Esophagus muscularis mucosa (tissue), 4 donors: ENCODE results near the gene FBRS. TPM values are rescaled to one million over a fixed set of nuclear protein-coding genes. Genes with fewer than 3 reads are reported as not detected.

Experiments
- DNase-seq: peaks from one replicate; pipeline ENCODE4 v3.0.0-alpha.2; 2017; ENCODE audit errors: extremely low spot score
- H3K27ac ChIP-seq, 4 donors: fragments of 200-600 bp; sonication (generic); replicated peaks in 1 of 4; 1 replicate in 3 of 4; 2 replicates in 1 of 4; pipeline ENCODE4 v1.5.1; 2016 to 2019; ENCODE audit warnings: mild to moderate bottlenecking in 1 of 4
- H3K27me3 ChIP-seq, 4 donors: fragments of 200-600 bp; sonication (generic); one replicate each; pipeline versions ENCODE4 v1.5.1 to v1.6.0; 2016 to 2019
- H3K36me3 ChIP-seq, 4 donors: fragments of 200-600 bp; sonication (generic); one replicate each; pipeline ENCODE4 v1.5.1; 2016 to 2019
- H3K4me1 ChIP-seq, 4 donors: fragments of 200-600 bp; sonication (generic); one replicate each; pipeline ENCODE4 v1.5.1; 2016 to 2019
- H3K4me3 ChIP-seq, 4 donors: fragments of 200-600 bp; sonication (generic); 1 replicate in 2 of 4; 2 replicates in 2 of 4; pipeline ENCODE4 v1.5.1; 2016 to 2019; ENCODE audit warnings: mild to moderate bottlenecking in 4 of 4, moderate library complexity in 1 of 4
- H3K9me3 ChIP-seq, 4 donors: fragments of 200-600 bp; sonication (generic); 1 replicate in 3 of 4; 2 replicates in 1 of 4; pipeline ENCODE4 v1.5.1; 2016 to 2019
- CTCF ChIP-seq, 3 experiments: fragments of 200-600 bp in 2 of 3; fragments of 450-650 bp in 1 of 3; sonication (generic) in 2 of 3; IDR thresholded peaks; one replicate each; pipeline ENCODE4 v1.5.1; 2017 to 2019; ENCODE audit warnings: antibody characterized with exemption in 3 of 3, mild to moderate bottlenecking in 2 of 3, moderate library complexity in 1 of 3
- EP300 ChIP-seq: sonication (generic); formaldehyde crosslinking; IDR thresholded peaks from one replicate; pipeline ENCODE4 v1.6.1; 2017; ENCODE audit warnings: antibody characterized with exemption
- POLR2A ChIP-seq: fragments of 450-650 bp; IDR thresholded peaks from one replicate; pipeline ENCODE4 v1.6.1; 2017; ENCODE audit warnings: antibody characterized with exemption, moderate library complexity, mild to moderate bottlenecking, low read depth
- POLR2AphosphoS5 ChIP-seq, 2 donors: sonication (generic); formaldehyde crosslinking; IDR thresholded peaks; one replicate each; pipeline ENCODE4 v1.6.1; 2017; ENCODE audit warnings: antibody characterized with exemption in 2 of 2
- WGBS: methylation state at CpG from one replicate; pipeline ENCODE4 v1.1.5; 2018; 5-methylcytosine and 5-hydroxymethylcytosine counted together
- intact Hi-C: fragments of 100-400 bp; cut with DNase I; formaldehyde crosslinking; loops from one replicate; pipeline ENCODE4 v1.15.1; 2023
- total RNA-seq, 4 donors: library from RNA; depleted of rRNA; stranded (reverse); fragments of >200 nt; gene quantifications; one replicate each; pipeline versions ENCODE4 v1.1.0 to v1.2.1, GENCODE V29; 2016

Gene FBRS
- 10 to 100 TPM; 26.2 to 63.4 (median 37.8) TPM for total RNA-seq

- Histone ChIP-seq H3K4me3 (peak within 1 kb of the TSS; percentile 71 to 95 (median 90)), H3K27ac (peak within 1 kb of the TSS; percentile 92 to 99 (median 98)), H3K4me1 (peaks cover 29 to 66% (median 61%) of the 10 kb centered on the region in 4 donors), H3K9me3 (no peaks in the 10 kb centered on the region), H3K27me3 (no peaks in the 10 kb centered on the region), H3K36me3 (peaks cover 41 to 65% (median 62%) of the 10 kb centered on the region in 4 donors)
- under 1% methylated on average over 32 of the region's 86 CpGs for WGBS
- TF ChIP-seq CTCF (IDR thresholded peaks at IDR 0.05), result peak; percentile 86 to 92 (median 86)
- peak in 1 of 2 donors; percentile 87 for TF ChIP-seq POLR2AphosphoS5 (IDR thresholded peaks at IDR 0.05)
- TF ChIP-seq POLR2A, result peak; percentile 87
- no peak for TF ChIP-seq EP300
- peak; percentile 100 for DNase-seq
- intact Hi-C loops, result no loop called here
Measured at GRCh38 chr16:30657866-30658730, at the start of gene FBRS. TSS of gene FBRS (plus strand) at chr16:30658431. CDS start at chr16:30659519, 1,088 bp downstream.

GRCh38 chr16:30609002-30609925 lies 49.0 kb upstream of the FBRS start:
- intact Hi-C loops, result no loop called here
- Histone ChIP-seq H3K27me3 (no peaks in the 10 kb centered on the region), H3K36me3 (peaks cover 13 to 43% (median 39%) of the 10 kb centered on the region in 4 donors), H3K9me3 (no peaks in the 10 kb centered on the region), H3K4me3 (peak overlapping the region; percentile 71 to 91 (median 83)), H3K4me1 (peaks cover 13 to 37% (median 28%) of the 10 kb centered on the region in 4 donors), H3K27ac (peak overlapping the region; percentile 87 to 99 (median 94))
- TF ChIP-seq POLR2AphosphoS5 (IDR thresholded peaks at IDR 0.05), result no peak
- no peak for DNase-seq
- 25% methylated on average over 14 of the region's 40 CpGs for WGBS

DNA sequence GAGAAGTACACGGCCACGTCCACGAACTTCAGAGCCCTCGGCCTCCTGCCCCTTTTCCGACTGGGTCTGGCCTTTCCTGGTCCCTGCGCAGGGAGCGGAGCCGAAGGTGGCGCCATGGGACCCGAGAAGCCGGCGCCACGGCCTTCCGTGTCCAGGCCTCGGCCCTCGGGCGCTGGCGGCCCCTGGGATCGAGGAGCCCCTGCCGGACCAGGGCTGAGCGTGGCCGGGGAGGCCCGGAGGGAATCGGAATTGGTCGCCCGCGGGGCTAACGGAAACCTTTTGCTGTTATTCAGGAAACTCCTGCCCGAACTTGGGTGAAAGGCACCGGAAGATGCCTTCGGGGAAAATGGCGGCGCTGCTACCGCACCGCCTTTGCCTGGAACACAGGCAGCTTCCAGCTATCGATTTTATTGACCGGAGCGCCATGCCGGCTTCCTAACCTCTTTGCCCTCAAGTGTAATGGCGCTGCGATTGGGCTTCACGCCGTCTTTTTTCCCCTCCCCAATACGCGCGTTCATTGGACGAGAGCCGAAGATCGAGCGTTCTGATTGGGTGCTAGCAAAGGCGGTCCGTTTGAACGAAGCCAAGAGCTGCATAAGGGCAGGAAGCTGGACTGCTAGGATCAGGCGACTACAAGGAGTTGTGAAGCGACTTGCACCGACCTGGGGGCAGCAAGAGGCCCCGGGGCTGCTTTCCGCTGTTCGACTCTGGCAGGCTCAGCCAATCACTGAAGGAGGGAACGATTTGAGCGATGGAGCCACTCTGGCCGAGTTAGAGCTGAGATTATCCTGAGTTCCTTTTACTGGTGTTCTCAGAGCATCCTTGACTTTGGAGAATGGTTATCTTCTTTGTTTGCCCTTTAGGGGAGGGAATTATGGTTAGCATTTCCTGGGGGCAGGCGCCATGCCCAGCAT lies 48.0 kb upstream of the FBRS start, which contains the start of gene ZNF689:
ZNF689 (minus strand) TSS at position 464 of the 914 bp plus-strand sequence; CDS start at position 116, 348 bp downstream.
- H3K27ac ChIP-seq, result peak within 1 kb of the TSS; percentile 87 to 99 (median 94)
- no peaks in the 10 kb centered on the region for H3K9me3 ChIP-seq
- intact Hi-C loops, result loop anchor here (10.0 kb wide), 1 partner anchor 165 kb away; the partner anchor contains the start of gene SEPHS2
- peaks cover 13 to 33% (median 26%) of the 10 kb centered on the region in 4 donors for H3K4me1 ChIP-seq
- H3K36me3 ChIP-seq, result peaks cover 3 to 34% (median 30%) of the 10 kb centered on the region in 4 donors
- peak within 1 kb of the TSS; percentile 71 to 91 (median 83) for H3K4me3 ChIP-seq
- H3K27me3 ChIP-seq, result peaks cover 0 to 4% (median 0%) of the 10 kb centered on the region in 4 donors
- DNase-seq, result peak; percentile 100
- TF ChIP-seq EP300 (no peak), POLR2A (no peak), CTCF (IDR thresholded peaks at IDR 0.05) (peak in 1 of 3 experiments; percentile 7), POLR2AphosphoS5 (IDR thresholded peaks at IDR 0.05) (peak; percentile 74 to 75)
- WGBS, result under 1% methylated on average over 40 of the region's 63 CpGs

GRCh38 chr16:30615358-30616091 lies 42.7 kb upstream of the FBRS start:
- intact Hi-C loops, result loop anchor here (10.0 kb wide), 1 partner anchor 171 kb away; the partner anchor contains the start of gene SEPHS2
- H3K27ac ChIP-seq, result no peak overlapping the region
- WGBS, result 53% methylated on average over 7 of the region's 12 CpGs
- no peaks in the 10 kb centered on the region for H3K36me3 ChIP-seq
- H3K27me3 ChIP-seq, result peaks cover 0 to 6% (median 0%) of the 10 kb centered on the region in 4 donors
- no peaks in the 10 kb centered on the region for H3K9me3 ChIP-seq
- TF ChIP-seq POLR2AphosphoS5 (IDR thresholded peaks at IDR 0.05) (no peak), CTCF (IDR thresholded peaks at IDR 0.05) (peak in 1 of 3 experiments; percentile 41), EP300 (no peak), POLR2A (no peak)
- DNase-seq, result no peak
- H3K4me1 ChIP-seq, result peaks cover 3 to 6% (median 4%) of the 10 kb centered on the region in 4 donors
- no peak overlapping the region for H3K4me3 ChIP-seq
